ENCODE results near the gene CACNG6. TPM values are rescaled to one million over a fixed set of nuclear protein-coding genes. Genes with fewer than 3 reads are reported as not detected.

The CACNG6 gene
- total RNA-seq, 1 experiment from 2014 or later: 0.43 TPM

DNA sequence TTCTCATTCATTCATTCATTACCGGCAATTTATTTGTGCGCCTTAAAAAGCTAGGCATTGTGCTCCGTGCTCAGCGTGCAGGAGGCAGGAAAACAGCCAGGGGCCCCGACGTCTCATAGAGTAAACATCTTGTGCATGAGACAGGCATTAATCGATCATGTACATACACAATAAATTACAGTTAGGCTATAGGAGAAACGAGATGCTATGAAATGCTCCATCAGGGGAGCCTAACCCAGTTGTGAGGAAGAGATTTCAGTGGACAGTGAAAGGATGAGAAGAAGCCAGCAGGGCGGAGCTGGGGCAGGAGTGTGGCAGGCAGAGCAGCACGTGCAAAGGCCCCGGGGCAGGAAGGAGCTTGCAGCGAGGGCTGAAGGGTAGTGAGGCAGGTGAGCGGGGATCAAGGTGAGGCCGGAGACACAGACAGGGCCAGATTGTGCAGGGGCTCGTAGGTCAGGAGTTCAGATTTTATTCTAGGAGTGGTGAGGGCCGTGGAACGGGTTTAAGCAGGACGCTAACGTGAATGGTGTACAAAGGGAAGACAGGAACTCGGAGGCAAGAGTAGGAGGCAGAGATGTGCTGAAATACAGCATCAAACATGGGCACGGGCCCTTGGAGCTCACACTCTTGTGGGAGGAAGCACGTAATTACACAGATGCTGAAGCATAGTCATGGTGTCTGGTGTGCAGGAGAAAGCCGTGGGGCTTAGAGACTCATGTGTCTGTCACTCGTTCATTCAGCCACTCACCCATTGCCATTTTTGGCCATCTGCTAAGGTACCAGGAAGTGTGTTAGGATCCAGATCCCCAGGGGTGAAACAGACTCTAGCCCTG is 7.8 kb upstream of the CACNG6 start:
- H3K36me3 ChIP-seq: no peaks in the 10 kb centered on the region
- H3K9me3 ChIP-seq: no peaks in the 10 kb centered on the region
- DNase-seq: no peak
- H3K27me3 ChIP-seq: no peaks in the 10 kb centered on the region; the same call in 1 of the 2 replicates
- H3K4me3 ChIP-seq: no peak overlapping the region

DNA sequence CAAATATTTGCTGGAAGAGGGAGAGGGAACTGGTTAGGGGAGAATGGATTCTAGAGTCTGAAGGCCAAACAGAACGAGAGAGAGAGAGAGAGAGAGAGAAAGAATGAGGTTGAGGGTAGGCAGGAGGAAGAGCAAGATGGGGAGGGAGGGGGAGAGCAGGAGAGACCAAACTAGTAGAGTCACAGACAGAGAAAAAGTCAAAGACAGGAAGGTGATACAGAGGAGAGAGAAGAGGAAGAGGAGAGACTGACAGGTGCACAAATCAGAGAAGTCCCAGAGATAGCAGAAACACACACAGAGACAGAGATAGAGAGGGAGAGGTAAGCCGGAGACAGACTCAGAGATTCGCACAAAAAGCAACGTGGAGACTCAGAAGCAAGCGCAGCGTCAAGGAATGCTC is 5.6 kb upstream of the CACNG6 start:
- no peak for DNase-seq

GRCh38 chr19:53988981-53989380 is 2.5 kb upstream of the CACNG6 start:
- no peak for DNase-seq
- H3K4me3 ChIP-seq: no peak overlapping the region

More for the DNA sequence above, 5.6 kb upstream of the CACNG6 start:
- H3K36me3 ChIP-seq: no peaks in the 10 kb centered on the region
- H3K4me3 ChIP-seq: no peak overlapping the region
- no peaks in the 10 kb centered on the region for H3K27me3 ChIP-seq
- no peaks in the 10 kb centered on the region for H3K9me3 ChIP-seq

DNA sequence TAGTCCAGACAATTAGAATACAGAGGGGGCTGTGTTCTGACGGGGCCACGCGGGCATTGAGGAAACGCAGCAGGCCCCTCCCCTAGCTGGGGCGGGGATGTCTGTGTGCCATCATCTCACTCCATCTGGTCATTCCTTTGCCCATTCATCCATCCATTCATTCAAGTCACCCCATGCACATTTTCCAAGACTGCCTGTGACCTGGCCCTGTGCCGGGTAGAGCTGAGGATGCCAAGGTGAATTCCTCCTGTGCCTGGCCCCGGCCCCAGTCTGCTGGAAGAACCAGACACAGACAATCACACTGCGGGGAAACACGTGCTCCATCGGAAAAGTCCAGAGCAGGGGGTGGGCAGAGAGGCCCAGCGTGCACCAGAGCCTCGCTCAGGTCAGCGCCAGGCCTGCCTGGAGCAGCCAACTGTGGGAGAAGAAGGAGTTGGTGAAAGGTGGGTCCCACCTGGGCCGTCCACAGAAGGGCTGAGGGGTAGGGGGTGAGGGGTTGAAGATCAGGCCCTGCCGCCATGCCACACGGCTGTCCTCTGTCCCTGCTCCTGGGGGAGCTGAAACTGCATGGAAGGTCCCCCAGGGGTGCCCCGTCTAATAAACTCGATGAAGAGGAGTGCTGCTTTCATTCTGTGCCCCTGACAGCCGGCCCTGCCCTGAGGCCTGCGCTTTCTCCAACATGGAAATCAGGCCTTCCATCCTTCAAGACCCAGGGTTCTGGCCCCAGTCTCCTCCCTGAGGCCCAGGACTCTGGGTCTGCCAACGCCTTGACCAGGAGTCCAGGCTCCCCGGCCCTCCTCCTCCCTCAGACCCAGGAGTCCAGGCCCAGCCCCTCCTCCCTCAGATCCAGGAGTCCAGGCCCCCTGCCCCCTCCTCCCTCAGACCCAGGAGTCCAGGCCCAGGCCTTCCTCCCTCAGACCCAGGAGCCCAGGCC is 1.6 kb upstream of the CACNG6 start:
- H3K9me3 ChIP-seq: no peaks in the 10 kb centered on the region
- no peaks in the 10 kb centered on the region for H3K27me3 ChIP-seq
- DNase-seq: peak; percentile 77
- no peaks in the 10 kb centered on the region for H3K36me3 ChIP-seq
- no peak overlapping the region for H3K4me3 ChIP-seq

More at GRCh38 chr19:53988981-53989380, 2.5 kb upstream of the CACNG6 start:
- Histone ChIP-seq H3K27me3 (no peaks in the 10 kb centered on the region), H3K9me3 (no peaks in the 10 kb centered on the region), H3K36me3 (no peaks in the 10 kb centered on the region)

DNA sequence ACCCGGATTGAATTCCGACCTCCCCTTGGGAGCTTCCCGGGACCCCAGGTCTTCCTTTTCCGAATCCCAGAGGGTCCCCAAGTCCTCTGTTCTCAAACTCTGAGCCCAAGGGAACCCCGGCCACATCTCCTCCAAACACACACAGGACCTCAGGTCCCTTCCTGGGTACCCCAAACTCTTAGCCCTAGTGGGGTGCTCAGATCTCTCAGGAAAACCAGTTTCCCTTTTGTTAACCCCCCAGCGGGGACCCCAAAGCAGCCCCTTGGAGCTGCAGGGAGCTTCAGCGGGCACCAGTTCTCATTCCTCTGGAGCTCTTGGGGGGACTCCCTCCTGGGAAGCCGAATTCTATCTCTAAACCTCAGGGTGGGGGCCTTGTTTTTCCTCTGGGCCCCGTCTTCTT is 774 bp downstream of the CACNG6 start:
- no peak overlapping the region for H3K4me3 ChIP-seq
- no peak for DNase-seq
- H3K27me3 ChIP-seq: no peaks in the 10 kb centered on the region; the same call in 1 of the 2 replicates
- H3K36me3 ChIP-seq: no peaks in the 10 kb centered on the region
- no peaks in the 10 kb centered on the region for H3K9me3 ChIP-seq

GRCh38 chr19:53992815-53993214 is 1.4 kb downstream of the CACNG6 start:
- Histone ChIP-seq H3K9me3 (no peaks in the 10 kb centered on the region), H3K27me3 (peaks cover 4% of the 10 kb centered on the region; the same call in 1 of the 2 replicates), H3K36me3 (no peaks in the 10 kb centered on the region), H3K4me3 (no peak overlapping the region)
- DNase-seq: no peak

GRCh38 chr19:53993448-53993847 is 2.0 kb downstream of the CACNG6 start:
- H3K27me3 ChIP-seq: peaks cover 9% of the 10 kb centered on the region; the same call in 1 of the 2 replicates
- DNase-seq: no peak
- H3K36me3 ChIP-seq: no peaks in the 10 kb centered on the region
- no peak overlapping the region for H3K4me3 ChIP-seq
- H3K9me3 ChIP-seq: no peaks in the 10 kb centered on the region

GRCh38 chr19:53994811-53995210 is 3.4 kb downstream of the CACNG6 start:
- no peak overlapping the region for H3K4me3 ChIP-seq
- no peaks in the 10 kb centered on the region; the same call in 1 of the 2 replicates for H3K9me3 ChIP-seq
- H3K27me3 ChIP-seq: peaks cover 16% of the 10 kb centered on the region
- H3K36me3 ChIP-seq: no peaks in the 10 kb centered on the region
- DNase-seq: no peak

GRCh38 chr19:53998223-53998622 is 6.8 kb downstream of the CACNG6 start:
- H3K4me3 ChIP-seq: no peak overlapping the region
- no peaks in the 10 kb centered on the region for H3K36me3 ChIP-seq
- H3K27me3 ChIP-seq: peaks cover 16% of the 10 kb centered on the region
- H3K9me3 ChIP-seq: no peaks in the 10 kb centered on the region; the same call in 1 of the 2 replicates
- no peak for DNase-seq

DNA sequence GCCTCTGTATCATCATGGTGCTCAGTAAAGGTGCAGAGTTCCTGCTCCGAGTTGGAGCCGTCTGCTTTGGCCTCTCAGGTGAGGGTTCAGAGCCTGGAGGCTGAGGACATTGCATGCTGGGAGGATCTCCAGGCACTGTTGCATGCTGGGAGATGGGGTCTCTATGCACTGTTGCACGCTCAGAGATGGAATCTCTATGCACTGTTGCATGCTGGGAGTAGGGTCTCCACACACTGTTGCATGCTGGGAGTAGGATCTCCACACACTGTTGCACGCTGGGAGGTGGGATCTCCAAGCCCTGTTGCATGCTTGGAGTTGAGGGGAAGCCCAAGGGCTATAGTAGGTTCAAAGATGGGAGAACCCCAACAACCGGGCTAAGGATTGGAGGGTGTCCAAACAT is 8.3 kb downstream of the CACNG6 start:
- DNase-seq: no peak
- Histone ChIP-seq H3K9me3 (no peaks in the 10 kb centered on the region; the same call in 1 of the 2 replicates), H3K36me3 (no peaks in the 10 kb centered on the region), H3K4me3 (no peak overlapping the region), H3K27me3 (peaks cover 16% of the 10 kb centered on the region)

GRCh38 chr19:54001496-54001895 is 10.1 kb downstream of the CACNG6 start:
- Histone ChIP-seq H3K36me3 (no peaks in the 10 kb centered on the region), H3K9me3 (no peaks in the 10 kb centered on the region; the same call in 1 of the 2 replicates), H3K27me3 (peaks cover 16% of the 10 kb centered on the region), H3K4me3 (no peak overlapping the region)
- no peak for DNase-seq

DNA sequence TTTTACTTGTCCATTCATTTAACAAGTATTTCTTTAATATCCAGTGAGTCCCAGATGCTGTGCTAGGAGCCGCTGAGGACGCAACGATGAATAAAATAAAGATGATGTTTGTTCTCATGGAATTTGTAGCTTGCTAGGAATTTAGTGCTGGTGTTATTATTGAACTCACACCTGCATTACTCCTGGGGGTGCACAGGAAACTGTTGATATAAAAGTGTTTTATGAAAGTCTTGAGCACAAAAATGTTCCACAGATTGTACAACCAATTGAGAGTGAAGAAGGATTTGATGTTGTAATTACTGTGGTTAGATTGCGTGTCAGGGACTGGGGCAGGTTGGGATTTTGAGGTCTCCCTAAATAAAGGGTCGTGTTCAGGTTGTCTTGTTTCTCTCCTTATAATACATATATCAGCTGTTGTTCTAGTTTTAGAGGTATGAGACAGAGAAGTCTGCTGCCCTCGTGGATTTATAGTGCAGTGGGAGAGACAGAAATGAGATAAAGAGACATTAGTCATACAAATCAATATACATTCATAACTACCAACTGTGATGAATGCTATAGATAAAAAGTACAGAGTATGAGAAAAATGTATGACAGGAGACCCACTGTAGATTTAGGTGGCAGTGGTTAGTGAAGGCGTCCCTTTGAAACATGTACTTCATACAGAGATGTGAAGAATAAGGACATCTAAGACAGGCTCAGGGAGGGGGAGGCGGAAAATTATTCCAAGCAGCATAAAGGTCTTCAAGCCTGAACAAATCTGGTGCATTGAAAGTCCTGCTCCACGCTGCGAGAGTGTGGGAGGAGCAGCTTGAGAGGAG is 11.3 kb downstream of the CACNG6 start:
- no peaks in the 10 kb centered on the region for H3K36me3 ChIP-seq
- H3K27me3 ChIP-seq: peaks cover 12% of the 10 kb centered on the region
- H3K9me3 ChIP-seq: no peaks in the 10 kb centered on the region; the same call in 1 of the 2 replicates
- no peak overlapping the region for H3K4me3 ChIP-seq
- no peak for DNase-seq

GRCh38 chr19:54009440-54009839 is 18.0 kb downstream of the CACNG6 start:
- no peaks in the 10 kb centered on the region for H3K36me3 ChIP-seq
- H3K9me3 ChIP-seq: no peaks in the 10 kb centered on the region
- DNase-seq: no peak
- H3K4me3 ChIP-seq: no peak overlapping the region
- no peaks in the 10 kb centered on the region for H3K27me3 ChIP-seq

- no peak overlapping the region for H3K4me3 ChIP-seq
- H3K9me3 ChIP-seq: no peaks in the 10 kb centered on the region
- H3K36me3 ChIP-seq: no peaks in the 10 kb centered on the region
- H3K27me3 ChIP-seq: no peaks in the 10 kb centered on the region
- DNase-seq: no peak
Measured at GRCh38 chr19:54010474-54010873, 19.0 kb downstream of the CACNG6 start.

- H3K9me3 ChIP-seq: no peaks in the 10 kb centered on the region
- no peak overlapping the region for H3K4me3 ChIP-seq
- no peaks in the 10 kb centered on the region for H3K27me3 ChIP-seq
- DNase-seq: no peak
- H3K36me3 ChIP-seq: no peaks in the 10 kb centered on the region
Measured at GRCh38 chr19:54011507-54012211, 20.2 kb downstream of the CACNG6 start.

- H3K27me3 ChIP-seq: no peaks in the 10 kb centered on the region
Measured at GRCh38 chr19:54013866-54014265, 22.4 kb downstream of the CACNG6 start.

More at GRCh38 chr19:54013866-54014265, 22.4 kb downstream of the CACNG6 start:
- no peak overlapping the region for H3K4me3 ChIP-seq
- H3K36me3 ChIP-seq: no peaks in the 10 kb centered on the region
- DNase-seq: no peak
- no peaks in the 10 kb centered on the region for H3K9me3 ChIP-seq
